Loucy (cell line): ENCODE measurements around the gene IGSF9B.

ENCODE experiments used
- EZH2phosphoT487 ChIP-seq: fragments of 200-600 bp; IDR thresholded peaks from 2 replicates; pipeline ENCODE4 v1.6.1; 2018; ENCODE audit warnings: antibody characterized with exemption, mild to moderate bottlenecking, moderate library complexity, borderline replicate concordance
- TF ChIP-seq, protein P1 (sequence below): fragments of 200-600 bp; sonication (generic); conservative IDR thresholded peaks from 2 replicates; pipeline ENCODE4 v1.5.1; 2014; ENCODE audit warnings: mild to moderate bottlenecking, antibody characterized with exemption, low read length

DNA sequence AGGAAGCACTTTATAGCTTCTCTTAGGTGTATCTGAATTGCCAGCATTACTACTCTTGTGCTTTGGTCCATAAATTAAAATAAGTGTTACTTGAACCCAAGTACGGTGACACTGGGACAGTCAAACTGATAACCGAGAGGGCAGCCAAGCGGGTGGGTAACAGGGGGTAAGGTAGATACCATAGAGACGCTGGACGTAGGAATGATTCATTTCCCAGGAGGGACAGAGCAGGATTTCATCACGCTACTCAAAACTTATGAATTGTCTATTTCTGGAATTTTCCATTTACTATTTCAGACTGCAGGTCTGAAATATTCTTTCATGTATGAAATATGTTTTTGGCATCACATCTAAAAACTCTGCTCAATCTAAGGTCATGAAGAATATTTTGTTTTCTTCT is 96.6 kb downstream of the IGSF9B start:
- TF ChIP-seq, protein P1, sequence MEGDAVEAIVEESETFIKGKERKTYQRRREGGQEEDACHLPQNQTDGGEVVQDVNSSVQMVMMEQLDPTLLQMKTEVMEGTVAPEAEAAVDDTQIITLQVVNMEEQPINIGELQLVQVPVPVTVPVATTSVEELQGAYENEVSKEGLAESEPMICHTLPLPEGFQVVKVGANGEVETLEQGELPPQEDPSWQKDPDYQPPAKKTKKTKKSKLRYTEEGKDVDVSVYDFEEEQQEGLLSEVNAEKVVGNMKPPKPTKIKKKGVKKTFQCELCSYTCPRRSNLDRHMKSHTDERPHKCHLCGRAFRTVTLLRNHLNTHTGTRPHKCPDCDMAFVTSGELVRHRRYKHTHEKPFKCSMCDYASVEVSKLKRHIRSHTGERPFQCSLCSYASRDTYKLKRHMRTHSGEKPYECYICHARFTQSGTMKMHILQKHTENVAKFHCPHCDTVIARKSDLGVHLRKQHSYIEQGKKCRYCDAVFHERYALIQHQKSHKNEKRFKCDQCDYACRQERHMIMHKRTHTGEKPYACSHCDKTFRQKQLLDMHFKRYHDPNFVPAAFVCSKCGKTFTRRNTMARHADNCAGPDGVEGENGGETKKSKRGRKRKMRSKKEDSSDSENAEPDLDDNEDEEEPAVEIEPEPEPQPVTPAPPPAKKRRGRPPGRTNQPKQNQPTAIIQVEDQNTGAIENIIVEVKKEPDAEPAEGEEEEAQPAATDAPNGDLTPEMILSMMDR, result no peak
- no peak for TF ChIP-seq EZH2phosphoT487
